ENCODE results near the gene MTHFR. TPM values are rescaled to one million over a fixed set of nuclear protein-coding genes. Genes with fewer than 3 reads are reported as not detected.

MTHFR gene
- total RNA-seq, 1 experiment from 2014 or later: 6.3 TPM

DNA sequence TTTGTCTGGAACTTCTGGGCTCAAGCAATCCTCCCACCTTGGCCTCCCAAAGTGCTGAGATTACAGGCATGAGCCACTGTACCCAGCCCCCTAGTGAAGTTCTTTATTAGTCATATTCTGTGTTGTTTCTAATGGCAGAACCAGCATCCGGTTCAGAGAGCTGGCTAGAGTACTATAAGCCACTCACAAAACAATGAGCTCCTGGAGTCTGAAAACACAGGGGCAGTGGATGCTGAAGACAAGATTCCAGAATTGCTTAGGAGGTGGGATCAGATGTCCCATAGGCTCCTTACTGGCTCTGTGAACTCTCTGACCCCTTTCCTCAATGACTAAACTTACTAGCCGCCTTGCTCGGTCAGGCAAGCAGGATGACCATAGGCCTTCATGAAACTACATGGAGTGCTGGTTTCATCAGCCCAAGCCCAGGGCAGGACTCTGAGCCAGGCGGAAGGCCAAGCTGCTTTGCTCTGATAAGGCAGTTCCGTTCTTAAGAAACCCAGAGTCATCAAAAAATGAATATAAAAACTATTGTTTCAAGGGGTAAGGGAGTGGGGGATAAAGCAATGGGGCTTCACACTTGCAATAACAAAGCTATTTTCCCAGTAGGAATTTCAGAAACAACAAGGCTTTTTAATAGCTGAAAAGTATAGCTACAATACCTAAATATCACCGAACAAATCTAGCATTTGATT lies 8.1 kb downstream of the MTHFR start:
- H3K4me3 ChIP-seq: no peak overlapping the region
- peaks cover 15% of the 10 kb centered on the region for H3K4me1 ChIP-seq (replicated peaks)
- no peaks in the 10 kb centered on the region; the same call in 1 of the 2 replicates for H3K9me3 ChIP-seq (replicated peaks)
- H3K27ac ChIP-seq: no peak overlapping the region
- peaks cover 4% of the 10 kb centered on the region for H3K36me3 ChIP-seq
- DNase-seq (ENCODE audit: low read depth in 1 of 2, low spot score in 2 of 2): no peak
- no peaks in the 10 kb centered on the region for H3K27me3 ChIP-seq (replicated peaks)

DNA sequence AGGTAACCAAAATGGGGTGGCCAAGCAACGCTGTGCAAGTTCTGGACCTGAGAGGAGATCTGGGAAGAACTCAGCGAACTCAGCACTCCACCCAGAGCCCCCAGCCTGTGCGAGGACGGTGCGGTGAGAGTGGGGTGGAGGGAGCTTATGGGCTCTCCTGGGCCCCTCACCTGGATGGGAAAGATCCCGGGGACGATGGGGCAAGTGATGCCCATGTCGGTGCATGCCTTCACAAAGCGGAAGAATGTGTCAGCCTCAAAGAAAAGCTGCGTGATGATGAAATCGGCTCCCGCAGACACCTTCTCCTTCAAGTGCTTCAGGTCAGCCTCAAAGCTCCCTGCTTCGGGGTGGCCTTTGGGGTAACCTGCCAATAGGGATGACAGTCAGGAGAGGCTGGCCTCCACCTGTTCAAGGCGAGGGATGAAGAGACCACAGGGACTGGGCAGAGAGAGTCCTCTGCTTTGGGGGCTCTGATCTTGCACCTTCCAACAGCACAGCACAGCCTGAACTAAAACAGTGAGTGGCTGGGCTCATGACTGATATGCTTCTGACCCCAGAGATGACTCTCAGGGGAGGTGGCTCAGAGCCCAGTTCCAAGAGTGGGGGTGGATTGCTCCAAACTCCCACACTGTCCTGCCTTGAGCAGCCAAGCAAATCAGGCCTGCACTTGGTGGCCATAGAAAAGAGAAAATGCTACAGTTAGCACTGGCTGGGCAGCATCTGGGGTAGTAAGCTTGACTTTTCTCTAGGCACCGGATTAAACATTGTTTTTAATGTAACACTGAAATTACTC lies 9.5 kb downstream of the MTHFR start:
- H3K4me3 ChIP-seq: no peak overlapping the region
- peaks cover 15% of the 10 kb centered on the region for H3K4me1 ChIP-seq (replicated peaks)
- no peaks in the 10 kb centered on the region for H3K27me3 ChIP-seq (replicated peaks)
- H3K9me3 ChIP-seq (replicated peaks): no peaks in the 10 kb centered on the region; the same call in 1 of the 2 replicates
- DNase-seq (ENCODE audit: low read depth in 1 of 2, low spot score in 2 of 2): no peak
- H3K27ac ChIP-seq: no peak overlapping the region
- H3K36me3 ChIP-seq: peaks cover 4% of the 10 kb centered on the region

DNA sequence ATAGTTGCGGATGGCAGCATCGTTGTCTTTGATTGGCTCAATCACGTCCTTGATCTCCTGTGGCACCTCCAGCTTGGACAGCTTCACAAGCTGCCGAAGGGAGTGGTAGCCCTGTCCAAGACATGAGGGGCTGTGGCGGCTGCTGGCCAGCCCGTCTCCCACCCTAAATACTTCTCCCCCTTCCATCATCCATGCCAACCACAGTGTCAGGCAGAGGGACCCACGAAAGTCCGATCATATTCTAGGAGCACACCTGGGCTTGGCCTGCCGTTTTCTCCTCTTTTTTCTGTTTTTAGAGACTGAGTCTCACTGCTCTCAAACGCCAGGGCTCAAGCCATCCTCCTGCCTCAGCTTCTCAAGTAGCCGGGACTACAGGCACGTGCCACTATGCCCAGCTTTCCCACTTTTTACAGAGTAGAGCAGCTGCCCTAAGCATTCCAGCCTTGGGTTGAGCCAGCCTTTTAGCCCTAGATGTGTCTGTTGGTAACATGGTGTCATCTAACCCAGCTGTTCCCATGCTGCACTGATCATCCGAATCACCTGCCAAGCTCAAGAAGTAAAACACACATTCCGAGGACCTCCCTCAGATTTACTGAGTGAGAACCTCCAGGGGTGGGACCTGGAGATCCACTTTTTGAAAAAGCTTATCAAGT lies 10.4 kb downstream of the MTHFR start:
- DNase-seq (ENCODE audit: low read depth in 1 of 2, low spot score in 2 of 2): no peak
- Histone ChIP-seq H3K36me3 (no peaks in the 10 kb centered on the region; the same call in 1 of the 2 replicates), H3K27ac (no peak overlapping the region), H3K4me1 (replicated peaks) (peaks cover 16% of the 10 kb centered on the region), H3K27me3 (replicated peaks) (no peaks in the 10 kb centered on the region), H3K4me3 (no peak overlapping the region), H3K9me3 (replicated peaks) (no peaks in the 10 kb centered on the region; the same call in 1 of the 2 replicates)

DNA sequence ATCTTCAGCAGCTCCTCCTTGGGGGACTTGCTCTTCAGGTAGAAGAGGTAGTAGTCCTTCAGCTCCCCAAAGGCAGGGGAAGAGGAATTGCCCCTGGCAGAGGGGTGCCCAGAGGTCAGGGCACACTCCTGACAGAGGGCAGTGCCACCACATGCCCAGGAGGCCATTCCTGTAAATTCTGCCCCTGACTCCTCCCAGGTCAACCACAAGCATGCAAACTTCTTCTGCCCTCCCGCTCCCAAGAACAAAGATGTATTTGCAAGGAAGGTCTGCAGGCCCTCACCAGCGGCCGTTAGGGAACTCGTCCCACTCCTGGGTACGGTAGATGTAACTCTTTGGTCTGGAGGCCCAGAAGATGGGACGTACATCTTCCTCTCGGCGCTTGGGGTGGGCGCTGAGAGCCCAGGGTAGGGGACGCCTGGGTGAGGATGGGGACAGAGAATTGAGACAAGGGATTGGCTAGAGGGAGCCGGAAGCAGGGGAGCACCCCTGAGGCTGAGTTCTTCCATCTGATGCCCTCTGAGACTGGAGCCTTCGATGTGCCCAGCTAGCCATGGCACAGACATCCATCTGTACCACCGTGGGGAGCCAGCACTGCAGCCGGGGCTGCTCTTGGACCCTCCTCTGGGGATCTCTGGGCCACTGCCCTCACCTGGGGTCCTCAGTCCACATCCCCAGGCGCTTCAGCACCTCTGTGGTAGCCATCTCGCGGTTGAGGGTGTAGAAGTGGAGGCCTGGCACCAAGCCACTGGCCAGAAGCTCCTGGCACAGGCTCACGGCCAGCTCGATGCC lies 11.1 kb downstream of the MTHFR start:
- DNase-seq (ENCODE audit: low read depth in 1 of 2, low spot score in 2 of 2): no peak

DNA sequence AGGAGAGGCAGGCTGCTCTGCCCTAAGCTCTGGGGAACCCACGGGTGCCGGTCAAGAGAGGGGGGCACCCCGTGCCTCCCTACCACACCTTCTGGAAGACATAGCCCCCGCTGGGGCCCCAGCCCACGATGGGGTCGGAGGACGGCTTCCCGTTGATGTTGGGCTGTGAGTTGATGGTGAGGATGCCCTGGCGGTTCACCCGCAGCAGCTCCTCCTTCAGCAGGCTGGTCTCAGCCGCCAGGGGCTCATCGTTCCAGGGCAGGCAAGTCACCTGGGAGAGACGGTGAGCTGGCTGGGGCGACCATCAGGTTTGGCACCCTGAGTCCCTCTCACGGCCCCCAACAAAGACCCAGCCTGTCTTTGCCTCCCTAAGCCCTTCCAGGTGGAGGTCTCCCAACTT lies 11.9 kb downstream of the MTHFR start:
- H3K4me1 ChIP-seq (replicated peaks): peaks cover 18% of the 10 kb centered on the region
- DNase-seq (ENCODE audit: low read depth in 1 of 2, low spot score in 2 of 2): no peak
- no peaks in the 10 kb centered on the region for H3K36me3 ChIP-seq
- no peaks in the 10 kb centered on the region for H3K9me3 ChIP-seq (replicated peaks)
- no peaks in the 10 kb centered on the region for H3K27me3 ChIP-seq (replicated peaks)
- no peak overlapping the region for H3K4me3 ChIP-seq
- no peak overlapping the region for H3K27ac ChIP-seq

More for the DNA sequence above, 11.1 kb downstream of the MTHFR start:
- Histone ChIP-seq H3K27ac (no peak overlapping the region), H3K36me3 (no peaks in the 10 kb centered on the region), H3K27me3 (replicated peaks) (no peaks in the 10 kb centered on the region), H3K9me3 (replicated peaks) (no peaks in the 10 kb centered on the region), H3K4me1 (replicated peaks) (peaks cover 18% of the 10 kb centered on the region), H3K4me3 (no peak overlapping the region)

DNA sequence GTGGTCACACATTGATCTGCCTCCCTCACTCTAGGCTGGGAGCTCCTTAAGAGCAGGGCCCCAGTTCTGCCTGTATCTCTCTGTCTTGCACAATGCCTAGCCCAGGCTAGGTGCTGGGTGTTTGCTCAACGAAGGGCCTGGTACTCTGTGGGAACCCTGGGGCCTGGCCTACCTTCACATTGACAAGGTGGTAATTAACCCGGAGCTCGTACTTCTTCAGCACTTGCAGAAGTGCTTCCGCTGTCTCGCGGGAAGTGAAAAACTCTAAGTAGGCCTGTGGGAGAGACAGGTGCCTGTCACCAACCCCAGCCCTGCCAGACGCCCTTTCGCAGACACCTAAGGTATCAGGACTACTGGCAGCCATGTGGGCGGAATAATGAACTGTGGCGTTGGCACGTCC lies 13.7 kb downstream of the MTHFR start:
- H3K4me3 ChIP-seq: no peak overlapping the region
- peaks cover 23% of the 10 kb centered on the region for H3K4me1 ChIP-seq (replicated peaks)
- DNase-seq (ENCODE audit: low read depth in 1 of 2, low spot score in 2 of 2): no peak
- no peaks in the 10 kb centered on the region for H3K36me3 ChIP-seq
- no peaks in the 10 kb centered on the region for H3K9me3 ChIP-seq (replicated peaks)
- H3K27ac ChIP-seq: no peak overlapping the region
- H3K27me3 ChIP-seq (replicated peaks): no peaks in the 10 kb centered on the region

DNA sequence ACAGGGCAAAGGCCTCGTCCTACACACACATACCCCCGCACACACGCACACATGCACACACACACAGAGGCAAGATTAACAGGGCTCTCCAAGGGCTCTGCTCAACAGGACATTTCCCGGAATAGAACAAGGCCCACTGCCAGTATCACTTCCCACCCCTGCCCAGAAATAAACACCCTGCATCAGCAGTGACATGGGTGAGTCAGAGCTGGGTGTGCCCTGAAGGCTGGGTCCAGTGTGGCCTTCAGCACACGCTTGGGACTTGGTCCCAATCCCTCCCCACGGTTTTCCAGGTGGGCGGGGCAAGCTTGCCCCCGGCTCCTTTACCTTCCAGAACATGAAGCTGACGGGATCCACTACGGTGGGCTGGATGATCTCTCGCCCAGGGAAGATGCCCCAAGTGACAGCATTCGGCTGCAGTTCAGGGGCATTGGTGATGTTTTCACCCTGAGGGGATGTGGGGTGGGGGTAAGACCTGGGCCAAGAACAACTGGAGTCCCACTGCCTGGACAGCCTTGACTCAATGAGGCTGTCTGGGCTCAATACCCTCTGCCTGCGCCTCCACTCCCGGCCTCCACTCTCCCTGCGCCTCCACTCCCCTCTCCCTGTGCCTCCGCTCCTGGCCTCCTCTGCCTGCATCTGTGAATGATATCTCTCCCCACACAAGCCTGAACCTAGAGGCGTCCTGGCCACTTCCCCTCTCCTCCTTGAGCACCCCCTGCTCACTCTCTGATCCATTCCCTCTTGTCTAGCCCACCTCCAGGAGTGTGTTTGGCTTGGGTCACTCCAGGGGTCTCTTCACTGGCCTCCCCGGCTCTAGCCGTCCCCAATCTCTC lies 14.7 kb downstream of the MTHFR start:
- no peaks in the 10 kb centered on the region for H3K9me3 ChIP-seq (replicated peaks)
- peak; percentile 63 to 79 for DNase-seq (ENCODE audit: low read depth in 1 of 2, low spot score in 2 of 2)
- no peaks in the 10 kb centered on the region for H3K36me3 ChIP-seq
- no peaks in the 10 kb centered on the region for H3K27me3 ChIP-seq (replicated peaks)
- H3K27ac ChIP-seq: peak overlapping the region; percentile 59
- H3K4me3 ChIP-seq: no peak overlapping the region
- peaks cover 24% of the 10 kb centered on the region for H3K4me1 ChIP-seq (replicated peaks)

DNA sequence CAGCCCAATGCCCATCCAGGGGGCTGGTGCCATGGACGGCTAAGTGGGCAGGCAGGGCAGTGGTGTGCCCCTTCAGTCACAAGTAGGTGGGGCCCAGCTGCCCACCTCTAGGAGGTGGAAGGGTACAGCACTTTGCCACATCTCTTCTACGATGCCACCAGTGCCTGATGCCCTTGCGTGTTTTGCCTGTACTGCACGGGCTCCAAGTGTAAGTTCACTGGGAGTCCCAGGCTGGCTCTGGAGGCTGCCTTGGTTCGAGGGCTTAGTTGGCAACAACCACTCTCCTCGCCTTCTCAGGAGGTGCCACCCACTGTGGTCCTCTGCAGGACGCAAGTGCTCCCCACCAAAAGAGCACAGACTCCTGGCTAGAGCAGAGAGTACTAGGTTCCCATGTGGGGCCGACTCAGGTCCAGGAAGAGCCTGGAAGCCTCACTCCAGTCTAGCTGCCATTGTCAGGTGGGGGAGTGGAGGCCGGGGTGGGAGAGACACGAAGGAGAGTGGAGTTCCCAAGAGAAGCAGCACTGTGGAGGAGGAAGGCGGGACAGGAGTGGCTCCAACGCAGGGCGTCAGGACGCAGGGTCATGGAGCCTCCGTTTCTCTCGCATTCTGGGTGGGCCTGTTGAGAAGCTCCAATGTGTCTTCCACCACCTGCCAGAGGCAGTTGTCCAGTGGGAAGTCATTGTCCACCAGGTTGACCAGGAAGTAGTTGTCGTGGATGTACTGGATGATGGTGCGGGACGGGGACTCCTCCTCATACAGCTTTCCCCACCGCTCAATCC lies 15.5 kb downstream of the MTHFR start:
- H3K4me1 ChIP-seq (replicated peaks): peaks cover 26% of the 10 kb centered on the region
- DNase-seq (ENCODE audit: low read depth in 1 of 2, low spot score in 2 of 2): no peak
- no peaks in the 10 kb centered on the region for H3K27me3 ChIP-seq (replicated peaks)
- peak overlapping the region; percentile 59 for H3K27ac ChIP-seq
- no peak overlapping the region for H3K4me3 ChIP-seq
- H3K36me3 ChIP-seq: no peaks in the 10 kb centered on the region
- H3K9me3 ChIP-seq (replicated peaks): 0 out of 2 replicates have a peak, but pooled peaks cover 2% of the 10 kb centered on the region

DNA sequence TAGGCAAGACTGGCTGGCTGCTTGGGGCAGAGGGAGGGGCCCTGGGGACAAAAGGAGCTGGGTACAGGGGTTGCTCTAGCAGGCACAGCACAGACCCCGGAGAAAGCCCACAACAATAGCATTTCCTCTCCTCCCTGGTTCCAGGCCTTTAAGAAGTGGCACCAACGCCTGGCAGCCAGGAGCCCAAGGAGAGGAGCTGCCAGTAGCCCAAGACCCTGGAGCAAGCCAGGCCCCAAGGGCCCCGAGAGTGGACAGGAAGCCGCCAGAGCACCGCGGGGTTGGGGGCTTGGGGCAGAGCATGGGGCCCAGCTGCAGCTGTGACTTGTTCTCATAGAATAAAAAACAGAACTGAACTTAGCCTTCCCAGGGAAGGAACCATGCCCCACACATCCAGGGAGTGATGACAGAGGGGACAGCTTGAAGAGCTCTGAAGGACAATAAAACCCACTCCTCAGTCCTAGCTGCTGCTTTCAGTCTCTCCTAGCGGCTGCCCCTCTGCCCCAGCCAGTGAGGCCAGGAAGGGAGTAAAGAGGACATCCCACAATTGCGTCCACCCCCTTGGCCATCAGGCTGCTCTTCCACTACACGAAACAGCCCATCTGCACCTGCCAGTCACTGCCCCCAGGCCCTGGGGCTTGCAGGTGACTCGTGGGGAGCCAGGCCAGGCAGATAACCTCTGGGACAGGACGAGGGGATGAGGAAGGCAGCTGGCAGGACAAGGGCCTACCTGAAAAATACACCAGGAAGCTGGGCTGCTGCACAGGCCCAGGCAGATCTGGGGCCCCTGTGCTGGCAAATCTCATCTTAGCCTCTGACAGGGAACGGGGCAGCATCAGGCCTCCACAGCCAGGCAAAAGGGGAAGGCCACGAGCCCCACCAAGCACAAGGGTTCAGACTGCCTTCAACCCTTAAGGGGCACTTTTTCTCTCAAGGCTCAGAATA lies 16.4 kb downstream of the MTHFR start:
- Histone ChIP-seq H3K4me1 (replicated peaks) (peaks cover 33% of the 10 kb centered on the region), H3K36me3 (no peaks in the 10 kb centered on the region), H3K4me3 (no peak overlapping the region), H3K27me3 (replicated peaks) (no peaks in the 10 kb centered on the region), H3K9me3 (replicated peaks) (0 out of 2 replicates have a peak, but pooled peaks cover 2% of the 10 kb centered on the region), H3K27ac (no peak overlapping the region)
- no peak for DNase-seq (ENCODE audit: low read depth in 1 of 2, low spot score in 2 of 2)

DNA sequence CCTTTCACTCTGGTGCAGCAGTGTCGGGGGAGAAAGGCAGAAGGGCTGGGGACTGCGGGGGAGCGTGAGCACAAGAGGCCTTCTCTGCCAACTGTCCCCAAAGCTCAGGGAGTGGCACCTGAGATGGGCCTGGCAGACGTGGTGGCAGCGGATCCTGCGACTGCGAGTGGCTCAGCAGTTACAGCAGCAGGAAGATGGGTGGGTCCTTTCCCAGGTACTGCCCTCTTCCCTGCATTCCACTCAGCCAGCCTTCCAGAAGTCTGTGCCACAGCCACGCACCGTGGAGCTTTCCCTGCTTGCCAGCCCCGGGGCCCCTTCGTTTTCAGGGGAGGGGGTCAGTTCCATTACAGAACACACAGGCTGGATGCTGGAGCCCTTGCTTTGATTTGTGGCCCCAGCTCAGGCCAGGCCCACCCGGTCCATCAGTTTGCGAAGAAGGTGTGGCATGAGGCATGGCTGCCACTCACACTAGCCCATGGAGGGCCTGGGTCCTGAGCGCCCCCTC lies 17.2 kb downstream of the MTHFR start:
- Histone ChIP-seq H3K27me3 (replicated peaks) (no peaks in the 10 kb centered on the region), H3K4me1 (replicated peaks) (peaks cover 33% of the 10 kb centered on the region), H3K36me3 (no peaks in the 10 kb centered on the region), H3K9me3 (replicated peaks) (0 out of 2 replicates have a peak, but pooled peaks cover 2% of the 10 kb centered on the region), H3K4me3 (no peak overlapping the region), H3K27ac (no peak overlapping the region)
- DNase-seq (ENCODE audit: low read depth in 1 of 2, low spot score in 2 of 2): no peak

DNA sequence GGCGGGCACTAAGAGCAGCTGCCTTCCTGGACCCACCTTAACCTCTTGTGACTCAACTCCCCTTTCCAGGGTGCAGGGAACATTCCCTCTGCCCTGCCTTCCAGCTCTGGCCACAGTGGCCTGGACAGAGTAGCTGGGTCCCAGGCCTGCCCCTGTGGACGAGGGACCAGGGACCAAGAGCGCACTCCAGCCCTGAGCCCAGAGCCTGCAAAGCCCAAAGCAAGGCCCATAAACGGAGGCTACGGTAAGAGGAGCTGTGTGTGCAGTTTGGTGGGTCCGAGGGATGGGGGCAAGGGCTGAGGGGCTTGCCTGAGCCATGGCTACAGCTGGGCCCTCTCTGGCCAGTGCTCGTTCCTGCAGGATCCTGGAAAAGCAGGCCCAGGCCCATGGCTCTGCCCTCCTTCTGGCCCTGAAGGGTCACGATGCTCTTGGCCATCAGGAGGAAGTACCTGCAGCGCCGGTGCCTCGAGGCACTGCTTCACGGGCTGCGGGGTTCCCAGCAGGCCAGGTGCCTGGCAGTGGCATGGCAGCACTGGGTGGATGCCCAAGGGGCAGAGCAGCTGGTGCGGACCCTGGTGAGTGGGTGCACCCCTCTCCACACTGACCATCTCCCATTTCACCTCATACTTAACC lies 17.8 kb downstream of the MTHFR start:
- H3K4me3 ChIP-seq: no peak overlapping the region
- H3K27me3 ChIP-seq (replicated peaks): no peaks in the 10 kb centered on the region
- DNase-seq (ENCODE audit: low read depth in 1 of 2, low spot score in 2 of 2): no peak
- H3K27ac ChIP-seq: no peak overlapping the region
- peaks cover 33% of the 10 kb centered on the region for H3K4me1 ChIP-seq (replicated peaks)
- H3K36me3 ChIP-seq: no peaks in the 10 kb centered on the region
- H3K9me3 ChIP-seq (replicated peaks): 0 out of 2 replicates have a peak, but pooled peaks cover 2% of the 10 kb centered on the region
